GM23248 (cell line): ENCODE data around the gene RABEP2.

Experiments used
- EZH2 ChIP-seq: fragments of 200-600 bp; sonication (generic); IDR thresholded peaks from 2 replicates; pipeline ENCODE4 v1.6.1; 2018; ENCODE audit warnings: antibody characterized with exemption, mild to moderate bottlenecking; ENCODE audit not compliant: insufficient read depth, poor library complexity, severe bottlenecking
- EZH2phosphoT487 ChIP-seq: fragments of 200-600 bp; sonication (generic); IDR thresholded peaks from 2 replicates; pipeline ENCODE4 v1.6.1; 2018; ENCODE audit warnings: antibody characterized with exemption, moderate library complexity, mild to moderate bottlenecking, low read depth; ENCODE audit not compliant: insufficient read depth

- TF ChIP-seq EZH2phosphoT487 (no peak), EZH2 (no peak)
Measured at GRCh38 chr16:28938721-28939120, 13.7 kb upstream of the RABEP2 start.
